Glutamatergic neuron (in vitro differentiated cells): Measurements from ENCODE around the gene TMED10. TPM values are rescaled to one million over a fixed set of nuclear protein-coding genes. Genes with fewer than 3 reads are reported as not detected.
"Not testable (repeated sequence)": the region's sequence is repeated elsewhere in the genome, so short reads cannot be mapped to it uniquely, and the experiment has no call there.

Source experiments
- DNase-seq: peaks from one replicate; pipeline ENCODE4 v3.0.0; 2022
- H3K27ac Mint-ChIP-seq: one replicate; pipeline ENCODE4 v1.8.0; 2020; ENCODE audit warnings: mild to moderate bottlenecking, mixed read lengths, inconsistent platforms; ENCODE audit not compliant: unreplicated experiment
- H3K27me3 Mint-ChIP-seq: one replicate; pipeline ENCODE4 v1.8.0; 2020; ENCODE audit warnings: mild to moderate bottlenecking, moderate library complexity, mixed read lengths, inconsistent platforms; ENCODE audit not compliant: unreplicated experiment
- H3K36me3 Mint-ChIP-seq: one replicate; pipeline ENCODE4 v1.8.0; 2020; ENCODE audit warnings: mild to moderate bottlenecking, mixed read lengths, inconsistent platforms; ENCODE audit not compliant: unreplicated experiment
- H3K4me1 Mint-ChIP-seq: one replicate; pipeline ENCODE4 v1.8.0; 2020; ENCODE audit warnings: mild to moderate bottlenecking, low read depth, mixed read lengths, inconsistent platforms; ENCODE audit not compliant: unreplicated experiment
- H3K4me3 Mint-ChIP-seq: one replicate; pipeline ENCODE4 v1.8.0; 2020; ENCODE audit warnings: mild to moderate bottlenecking, mixed read lengths, inconsistent platforms; ENCODE audit not compliant: unreplicated experiment
- H3K9me3 Mint-ChIP-seq: one replicate; pipeline ENCODE4 v1.8.0; 2020; ENCODE audit warnings: mild to moderate bottlenecking, moderate library complexity, mixed read lengths, inconsistent platforms; ENCODE audit not compliant: unreplicated experiment
- CTCF ChIP-seq: fragments of 200-600 bp; sonication (generic); IDR thresholded peaks from one replicate; pipeline ENCODE4 v1.5.0; 2021; ENCODE audit not compliant: partially characterized antibody, unreplicated experiment
- total RNA-seq: library from RNA; stranded (reverse); fragmentation: NEBNext Ultra II Directional; extraction: Animal tissue kit (Norgen Biotek cat#: 25700); gene quantifications from one replicate; pipeline ENCODE4 v1.2.1, GENCODE V29; 2021; ENCODE audit not compliant: unreplicated experiment

TMED10 gene
- total RNA-seq, 1 donor from 2014 or later = 124 TPM

GRCh38 chr14:75156111-75156510 lies 20.3 kb downstream of the TMED10 start:
- no peaks in the 10 kb centered on the region for H3K9me3 Mint-ChIP-seq
- no peak for DNase-seq
- H3K27me3 Mint-ChIP-seq = no peaks in the 10 kb centered on the region
- TF ChIP-seq CTCF = no peak
- no peaks in the 10 kb centered on the region for H3K36me3 Mint-ChIP-seq
- no peaks in the 10 kb centered on the region for H3K4me1 Mint-ChIP-seq
- H3K4me3 Mint-ChIP-seq = no peak overlapping the region
- H3K27ac Mint-ChIP-seq = no peak overlapping the region

GRCh38 chr14:75155169-75155568 lies 21.2 kb downstream of the TMED10 start:
- no peak for DNase-seq
- Mint-ChIP-seq H3K27me3 (no peaks in the 10 kb centered on the region), H3K27ac (no peak overlapping the region), H3K9me3 (no peaks in the 10 kb centered on the region), H3K4me3 (no peak overlapping the region), H3K4me1 (no peaks in the 10 kb centered on the region), H3K36me3 (no peaks in the 10 kb centered on the region)
- no peak for TF ChIP-seq CTCF

- Mint-ChIP-seq H3K9me3 (no peaks in the 10 kb centered on the region), H3K4me1 (no peaks in the 10 kb centered on the region), H3K36me3 (no peaks in the 10 kb centered on the region), H3K27ac (no peak overlapping the region), H3K27me3 (no peaks in the 10 kb centered on the region), H3K4me3 (no peak overlapping the region)
- TF ChIP-seq CTCF = no peak
- DNase-seq = no peak
Observed at GRCh38 chr14:75153295-75153694, 23.1 kb downstream of the TMED10 start.

GRCh38 chr14:75151851-75152250 lies 24.6 kb downstream of the TMED10 start:
- Mint-ChIP-seq H3K27ac (no peak overlapping the region), H3K9me3 (no peaks in the 10 kb centered on the region), H3K4me3 (no peak overlapping the region), H3K27me3 (no peaks in the 10 kb centered on the region), H3K36me3 (no peaks in the 10 kb centered on the region), H3K4me1 (no peaks in the 10 kb centered on the region)
- no peak for DNase-seq
- no peak for TF ChIP-seq CTCF

GRCh38 chr14:75150637-75151036 lies 25.8 kb downstream of the TMED10 start:
- not testable (repeated sequence) for H3K27me3 Mint-ChIP-seq, H3K9me3 Mint-ChIP-seq, H3K4me1 Mint-ChIP-seq, DNase-seq, H3K4me3 Mint-ChIP-seq, H3K36me3 Mint-ChIP-seq, H3K27ac Mint-ChIP-seq

- H3K27ac Mint-ChIP-seq = no peak overlapping the region
- no peaks in the 10 kb centered on the region for H3K36me3 Mint-ChIP-seq
Observed at GRCh38 chr14:75150150-75150549, 26.3 kb downstream of the TMED10 start.

More at GRCh38 chr14:75150150-75150549, 26.3 kb downstream of the TMED10 start:
- no peak overlapping the region for H3K4me3 Mint-ChIP-seq
- no peaks in the 10 kb centered on the region for H3K9me3 Mint-ChIP-seq
- H3K4me1 Mint-ChIP-seq = no peaks in the 10 kb centered on the region
- no peak for DNase-seq
- no peaks in the 10 kb centered on the region for H3K27me3 Mint-ChIP-seq
- TF ChIP-seq CTCF = no peak
